HG02852 (cell line): ENCODE measurements around the gene RAD51B.
"Not testable (repeated sequence)": the region's sequence is repeated elsewhere in the genome, so short reads cannot be mapped to it uniquely, and the experiment has no call there.

ENCODE experiments used
- ATAC-seq: cut with Tn5 transposase; IDR thresholded peaks from one replicate; pipeline ENCODE4 v1.9.1; 2021; ENCODE audit warnings: mild to moderate bottlenecking, moderate library complexity; ENCODE audit not compliant: unreplicated experiment

RAD51B gene

GRCh38 chr14:68106456-68106855 lies 286.9 kb downstream of the RAD51B start:
- no peak for ATAC-seq

- no peak for ATAC-seq
These were observed 287.3 kb downstream of the RAD51B start for GRCh38 chr14:68106905-68107304.

- no peak for ATAC-seq
These were observed 289.7 kb downstream of the RAD51B start for GRCh38 chr14:68109132-68109900.

GRCh38 chr14:68111097-68111852 lies 291.7 kb downstream of the RAD51B start:
- ATAC-seq, result no peak

- no peak for ATAC-seq
These were observed 292.3 kb downstream of the RAD51B start for GRCh38 chr14:68111853-68112270.

GRCh38 chr14:68112442-68112841 lies 292.9 kb downstream of the RAD51B start:
- ATAC-seq, result no peak

GRCh38 chr14:68113343-68113930 lies 293.9 kb downstream of the RAD51B start:
- ATAC-seq, result no peak

- not testable (repeated sequence) for ATAC-seq
These were observed 296.4 kb downstream of the RAD51B start for GRCh38 chr14:68115952-68116351.

- no peak for ATAC-seq
These were observed 303.1 kb downstream of the RAD51B start for GRCh38 chr14:68122651-68123050.

- no peak for ATAC-seq
These were observed 304.5 kb downstream of the RAD51B start for GRCh38 chr14:68124050-68124449.

GRCh38 chr14:68124979-68125731 lies 305.6 kb downstream of the RAD51B start:
- ATAC-seq, result no peak

GRCh38 chr14:68127166-68127565 lies 307.6 kb downstream of the RAD51B start:
- ATAC-seq, result no peak

- no peak for ATAC-seq
These were observed 312.3 kb downstream of the RAD51B start for GRCh38 chr14:68131907-68132306.

GRCh38 chr14:68132563-68133121 lies 313.1 kb downstream of the RAD51B start:
- ATAC-seq, result no peak

- no peak for ATAC-seq
These were observed 314.3 kb downstream of the RAD51B start for GRCh38 chr14:68133856-68134255.

- no peak for ATAC-seq
These were observed 315.4 kb downstream of the RAD51B start for GRCh38 chr14:68135028-68135427.

GRCh38 chr14:68135566-68135965 lies 316.0 kb downstream of the RAD51B start:
- ATAC-seq, result no peak

- no peak for ATAC-seq
These were observed 318.4 kb downstream of the RAD51B start for GRCh38 chr14:68137704-68138619.

- no peak for ATAC-seq
These were observed 320.0 kb downstream of the RAD51B start for GRCh38 chr14:68139431-68140075.
